HCT116 (cell line): Measurements from ENCODE around the gene C4orf50. TPM values are rescaled to one million over a fixed set of nuclear protein-coding genes. Genes with fewer than 3 reads are reported as not detected.

ENCODE experiments used
- ATAC-seq: fragments of 200-7000 bp; cut with Tn5 transposase; 2 replicates; pipeline ENCODE4 v1.9.1; 2020; ENCODE audit warnings: mild to moderate bottlenecking, moderate library complexity
- BruUV-seq: library from RNA; stranded (reverse); fragments of 400-500 nt; replicated peaks from 2 replicates; lab custom pipeline; 2021; lab: Mats Ljungman, UMichigan
- CTCF ChIA-PET: fragments of 300-600 bp; sonication (Branson Sonifier 250); formaldehyde crosslinking; loops from one replicate; lab custom pipeline; 2021; ENCODE audit warnings: antibody characterized with exemption; lab: Charles Lee
- POLR2A ChIA-PET: fragments of 300-600, 350-600 bp; sonication (Branson Sonifier 250); formaldehyde crosslinking; loops from one replicate; lab custom pipeline; 2021; ENCODE audit warnings: antibody characterized with exemption; lab: Charles Lee
- RAD21 ChIA-PET, 2 experiments: fragments of 300-600 bp; sonication (Branson Sonifier 250); formaldehyde crosslinking; loops; one replicate each; lab custom pipeline; 2023; ENCODE audit warnings: low total read pairs in 2 of 2; ENCODE audit not compliant: uncharacterized antibody in 2 of 2, unreplicated experiment in 2 of 2, low non-redundant PET in 1 of 2; lab: Charles Lee
- DNase-seq: peaks from one replicate; pipeline ENCODE4 v3.0.0-alpha.2; 2010; ENCODE audit warnings: low read depth, low spot score
- H2AFZ ChIP-seq: fragments of 200-600 bp; shearing (Covaris generic), sonication (generic); 2 replicates; pipeline ENCODE4 v1.6.1; 2017; ENCODE audit warnings: low read depth, mixed run types, mixed read lengths, antibody characterized with exemption, low read length; ENCODE audit not compliant: poor library complexity, severe bottlenecking
- H3K27ac ChIP-seq: 2 replicates; pipeline ENCODE4 v1.5.1; 2012; ENCODE audit warnings: low read depth, low read length
- H3K27me3 ChIP-seq: fragments of 200-600 bp; sonication (generic); 2 replicates; pipeline ENCODE4 v1.6.1; 2016; ENCODE audit warnings: mixed run types, low read length, mixed read lengths; ENCODE audit not compliant: insufficient read depth
- H3K36me3 ChIP-seq, 2 experiments: fragments of 200-500 bp in 1 of 2; fragments of 200-600 bp in 1 of 2; sonication (Bioruptor generic) in 1 of 2; sonication (generic) in 1 of 2; 2 replicates each; pipeline versions ENCODE4 v1.5.1 to v1.6.1; 2014 to 2016; ENCODE audit warnings: low read length in 2 of 2, inconsistent platforms in 1 of 2, mixed read lengths in 1 of 2, mixed run types in 1 of 2; ENCODE audit not compliant: insufficient read depth in 2 of 2, control insufficient read depth in 1 of 2
- H3K4me1 ChIP-seq, 2 experiments: fragments of 200-600 bp in 1 of 2; sonication (generic) in 1 of 2; 2 replicates each; pipeline versions ENCODE4 v1.5.1 to v1.6.1; 2012 to 2017; ENCODE audit warnings: low read length in 2 of 2, inconsistent platforms in 1 of 2, mild to moderate bottlenecking in 1 of 2, mixed read lengths in 1 of 2, mixed run types in 1 of 2, moderate library complexity in 1 of 2; ENCODE audit not compliant: insufficient read depth in 2 of 2, control insufficient read depth in 1 of 2
- H3K4me2 ChIP-seq: fragments of 200-600 bp; sonication (generic); 2 replicates; pipeline ENCODE4 v1.6.1; 2017; ENCODE audit warnings: mixed run types, low read length, mixed read lengths
- H3K4me3 ChIP-seq, 2 experiments: fragments of 200-600 bp in 1 of 2; sonication (generic) in 1 of 2; replicated peaks in 1 of 2; 2 replicates each; pipeline ENCODE4 v1.5.1; 2011 to 2016; ENCODE audit warnings: low read length in 2 of 2, control low read depth in 1 of 2, low read depth in 1 of 2, mild to moderate bottlenecking in 1 of 2, mixed read lengths in 1 of 2, mixed run types in 1 of 2
- H3K79me2 ChIP-seq: fragments of 200-600 bp; sonication (generic); 2 replicates; pipeline ENCODE4 v1.6.1; 2017; ENCODE audit warnings: mild to moderate bottlenecking, mixed run types, low read length, moderate library complexity, mixed read lengths; ENCODE audit not compliant: insufficient read depth
- H3K9ac ChIP-seq: fragments of 200-600 bp; sonication (generic); 2 replicates; pipeline ENCODE4 v1.6.1; 2016; ENCODE audit warnings: low read length, mixed read lengths
- H3K9me2 ChIP-seq: fragments of 200-600 bp; sonication (generic), shearing (Covaris generic); 2 replicates; pipeline ENCODE4 v1.6.1; 2017; ENCODE audit warnings: mixed run types, mild to moderate bottlenecking, moderate library complexity; ENCODE audit not compliant: insufficient read depth
- H3K9me3 ChIP-seq, 2 experiments: fragments of 200-500 bp in 1 of 2; fragments of 200-600 bp in 1 of 2; sonication (Bioruptor generic) in 1 of 2; sonication (generic) in 1 of 2; 2 replicates each; pipeline ENCODE4 v1.6.1; 2014 to 2017; ENCODE audit warnings: low read length in 2 of 2, mixed read lengths in 2 of 2, inconsistent platforms in 1 of 2, low read depth in 1 of 2, mild to moderate bottlenecking in 1 of 2, mixed run types in 1 of 2, moderate library complexity in 1 of 2; ENCODE audit not compliant: control insufficient read depth in 1 of 2, insufficient read depth in 1 of 2
- H4K20me1 ChIP-seq: fragments of 200-600 bp; sonication (generic), shearing (Covaris generic); 2 replicates; pipeline ENCODE4 v1.6.1; 2017; ENCODE audit warnings: mixed run types, mild to moderate bottlenecking, moderate library complexity; ENCODE audit not compliant: insufficient read depth
- CBX3 ChIP-seq: IDR thresholded peaks from 2 replicates; pipeline ENCODE4 v1.6.1; 2012; ENCODE audit warnings: low read depth
- CEBPB ChIP-seq: IDR thresholded peaks from 2 replicates; pipeline ENCODE4 v1.6.1; 2012; ENCODE audit warnings: low read depth
- EGR1 ChIP-seq: IDR thresholded peaks from 2 replicates; pipeline ENCODE4 v1.6.1; 2012; ENCODE audit warnings: low read depth
- ELF1 ChIP-seq: IDR thresholded peaks from 2 replicates; pipeline ENCODE4 v1.6.1; 2012; ENCODE audit warnings: low read depth, borderline replicate concordance
- EZH2 ChIP-seq: fragments of 200-600 bp; sonication (generic); IDR thresholded peaks from 2 replicates; pipeline ENCODE4 v1.6.1; 2017; ENCODE audit warnings: antibody characterized with exemption, mixed run types
- POLR2A ChIP-seq: IDR thresholded peaks from 2 replicates; pipeline ENCODE4 v1.7.0; 2011; ENCODE audit warnings: borderline replicate concordance; ENCODE audit not compliant: insufficient read depth, insufficient read length; ENCODE audit errors: extremely low read depth
- POLR2AphosphoS5 ChIP-seq: IDR thresholded peaks from 2 replicates; pipeline ENCODE4 v1.6.1; 2011; ENCODE audit warnings: mild to moderate bottlenecking, low read depth, low read length, moderate library complexity
- SIN3A ChIP-seq: IDR thresholded peaks from 2 replicates; pipeline ENCODE4 v1.6.1; 2012; ENCODE audit warnings: low read depth
- SP1 ChIP-seq: IDR thresholded peaks from 2 replicates; pipeline ENCODE4 v1.6.1; 2012; ENCODE audit warnings: low read depth
- ZFX ChIP-seq: fragments of 450-650 bp; IDR thresholded peaks from 2 replicates; pipeline ENCODE4 v1.6.1; 2017
- intact Hi-C: fragments of 100-400 bp; cut with micrococcal nuclease; formaldehyde crosslinking; loops from 2 replicates; pipeline ENCODE4 v1.10.0; 2022
- total RNA-seq: library from RNA; stranded (reverse); gene quantifications from one replicate; pipeline ENCODE4 v1.2.1, GENCODE V29; 2021; ENCODE audit not compliant: unreplicated experiment
- TF ChIP-seq, protein P1 (sequence below), 3 experiments: fragments of 200-600 bp in 1 of 3; sonication (generic) in 1 of 3; IDR thresholded peaks in 2 of 3; conservative IDR thresholded peaks in 1 of 3; 2 replicates each; pipeline ENCODE4 v1.5.1; 2012 to 2017; ENCODE audit warnings: low read depth in 2 of 3, low read length in 2 of 3, antibody characterized with exemption in 1 of 3, borderline replicate concordance in 1 of 3, control low read depth in 1 of 3, mild to moderate bottlenecking in 1 of 3, mixed read lengths in 1 of 3, mixed run types in 1 of 3, moderate library complexity in 1 of 3; ENCODE audit not compliant: insufficient read depth in 1 of 3
- TF ChIP-seq, protein P2 (sequence below): IDR thresholded peaks from 2 replicates; pipeline ENCODE4 v1.6.1; 2012
- TF ChIP-seq, protein P3 (sequence below): IDR thresholded peaks from 2 replicates; pipeline ENCODE4 v1.6.1; 2012; ENCODE audit warnings: low read depth
- TF ChIP-seq, protein P4 (sequence below): IDR thresholded peaks from 2 replicates; pipeline ENCODE4 v1.6.1; 2011; ENCODE audit warnings: mild to moderate bottlenecking, low read length, moderate library complexity; ENCODE audit not compliant: insufficient replicate concordance; ENCODE audit errors: extremely low read depth

C4orf50 gene
- total RNA-seq, 1 experiment from 2014 or later, result not detected

DNA sequence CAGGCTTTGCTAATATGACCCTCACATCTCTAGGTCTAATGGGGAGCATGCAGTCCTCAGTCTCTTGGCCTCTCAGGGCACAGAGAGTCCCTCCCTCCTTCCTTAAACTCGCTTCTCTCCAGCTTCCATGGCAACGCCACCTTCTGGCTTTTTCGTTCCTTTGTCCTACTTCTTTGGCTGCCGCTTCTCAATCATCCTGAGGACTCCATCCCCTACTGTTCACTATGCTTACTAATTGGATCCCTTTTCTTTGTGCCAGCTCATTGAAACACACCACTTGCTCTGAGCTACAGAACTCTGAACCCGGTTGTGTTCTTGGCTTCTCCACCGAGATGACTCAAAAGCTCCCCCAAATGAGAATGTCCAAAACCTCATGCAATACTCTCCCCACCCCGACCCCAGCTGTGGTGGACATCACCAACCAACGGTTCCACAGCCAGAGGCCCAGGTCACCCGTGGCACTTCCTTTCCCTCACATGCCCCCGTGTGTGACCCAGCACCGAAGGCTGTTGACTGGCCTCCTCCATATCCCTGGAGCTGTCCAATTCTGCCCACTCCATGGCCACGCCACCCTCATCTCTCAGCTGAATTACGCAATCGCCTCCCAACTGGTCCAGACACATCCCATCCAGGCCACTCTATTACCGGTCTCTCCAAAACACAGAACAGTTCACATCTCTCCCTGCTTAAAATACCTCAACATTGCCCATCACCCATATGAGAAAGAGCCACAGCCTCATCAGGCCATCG, 160.0 kb downstream of the C4orf50 start:
- ChIA-PET RAD21 (no interaction called here), CTCF (no interaction called here), POLR2A (no interaction called here)
- no TSS peak for BruUV-seq
- no peak overlapping the region for H3K4me2 ChIP-seq
- H3K4me3 ChIP-seq, result no peak overlapping the region
- TF ChIP-seq POLR2A (no peak), SIN3A (no peak), ELF1 (no peak), POLR2AphosphoS5 (no peak), CEBPB (no peak), SP1 (no peak), EZH2 (no peak), EGR1 (no peak), ZFX (no peak), CBX3 (no peak)
- TF ChIP-seq, protein P1, sequence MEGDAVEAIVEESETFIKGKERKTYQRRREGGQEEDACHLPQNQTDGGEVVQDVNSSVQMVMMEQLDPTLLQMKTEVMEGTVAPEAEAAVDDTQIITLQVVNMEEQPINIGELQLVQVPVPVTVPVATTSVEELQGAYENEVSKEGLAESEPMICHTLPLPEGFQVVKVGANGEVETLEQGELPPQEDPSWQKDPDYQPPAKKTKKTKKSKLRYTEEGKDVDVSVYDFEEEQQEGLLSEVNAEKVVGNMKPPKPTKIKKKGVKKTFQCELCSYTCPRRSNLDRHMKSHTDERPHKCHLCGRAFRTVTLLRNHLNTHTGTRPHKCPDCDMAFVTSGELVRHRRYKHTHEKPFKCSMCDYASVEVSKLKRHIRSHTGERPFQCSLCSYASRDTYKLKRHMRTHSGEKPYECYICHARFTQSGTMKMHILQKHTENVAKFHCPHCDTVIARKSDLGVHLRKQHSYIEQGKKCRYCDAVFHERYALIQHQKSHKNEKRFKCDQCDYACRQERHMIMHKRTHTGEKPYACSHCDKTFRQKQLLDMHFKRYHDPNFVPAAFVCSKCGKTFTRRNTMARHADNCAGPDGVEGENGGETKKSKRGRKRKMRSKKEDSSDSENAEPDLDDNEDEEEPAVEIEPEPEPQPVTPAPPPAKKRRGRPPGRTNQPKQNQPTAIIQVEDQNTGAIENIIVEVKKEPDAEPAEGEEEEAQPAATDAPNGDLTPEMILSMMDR (IDR thresholded peaks at IDR 0.05 in 2 of 3, conservative IDR thresholded peaks at IDR 0.05 in 1 of 3; ENCODE audit: borderline replicate concordance in 1 of 3, insufficient read depth in 1 of 3, low read depth in 2 of 3, low read length in 2 of 3), result no peak
- TF ChIP-seq, protein P2, sequence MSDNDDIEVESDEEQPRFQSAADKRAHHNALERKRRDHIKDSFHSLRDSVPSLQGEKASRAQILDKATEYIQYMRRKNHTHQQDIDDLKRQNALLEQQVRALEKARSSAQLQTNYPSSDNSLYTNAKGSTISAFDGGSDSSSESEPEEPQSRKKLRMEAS, result no peak
- TF ChIP-seq, protein P3, sequence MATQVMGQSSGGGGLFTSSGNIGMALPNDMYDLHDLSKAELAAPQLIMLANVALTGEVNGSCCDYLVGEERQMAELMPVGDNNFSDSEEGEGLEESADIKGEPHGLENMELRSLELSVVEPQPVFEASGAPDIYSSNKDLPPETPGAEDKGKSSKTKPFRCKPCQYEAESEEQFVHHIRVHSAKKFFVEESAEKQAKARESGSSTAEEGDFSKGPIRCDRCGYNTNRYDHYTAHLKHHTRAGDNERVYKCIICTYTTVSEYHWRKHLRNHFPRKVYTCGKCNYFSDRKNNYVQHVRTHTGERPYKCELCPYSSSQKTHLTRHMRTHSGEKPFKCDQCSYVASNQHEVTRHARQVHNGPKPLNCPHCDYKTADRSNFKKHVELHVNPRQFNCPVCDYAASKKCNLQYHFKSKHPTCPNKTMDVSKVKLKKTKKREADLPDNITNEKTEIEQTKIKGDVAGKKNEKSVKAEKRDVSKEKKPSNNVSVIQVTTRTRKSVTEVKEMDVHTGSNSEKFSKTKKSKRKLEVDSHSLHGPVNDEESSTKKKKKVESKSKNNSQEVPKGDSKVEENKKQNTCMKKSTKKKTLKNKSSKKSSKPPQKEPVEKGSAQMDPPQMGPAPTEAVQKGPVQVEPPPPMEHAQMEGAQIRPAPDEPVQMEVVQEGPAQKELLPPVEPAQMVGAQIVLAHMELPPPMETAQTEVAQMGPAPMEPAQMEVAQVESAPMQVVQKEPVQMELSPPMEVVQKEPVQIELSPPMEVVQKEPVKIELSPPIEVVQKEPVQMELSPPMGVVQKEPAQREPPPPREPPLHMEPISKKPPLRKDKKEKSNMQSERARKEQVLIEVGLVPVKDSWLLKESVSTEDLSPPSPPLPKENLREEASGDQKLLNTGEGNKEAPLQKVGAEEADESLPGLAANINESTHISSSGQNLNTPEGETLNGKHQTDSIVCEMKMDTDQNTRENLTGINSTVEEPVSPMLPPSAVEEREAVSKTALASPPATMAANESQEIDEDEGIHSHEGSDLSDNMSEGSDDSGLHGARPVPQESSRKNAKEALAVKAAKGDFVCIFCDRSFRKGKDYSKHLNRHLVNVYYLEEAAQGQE, result no peak
- TF ChIP-seq, protein P4, sequence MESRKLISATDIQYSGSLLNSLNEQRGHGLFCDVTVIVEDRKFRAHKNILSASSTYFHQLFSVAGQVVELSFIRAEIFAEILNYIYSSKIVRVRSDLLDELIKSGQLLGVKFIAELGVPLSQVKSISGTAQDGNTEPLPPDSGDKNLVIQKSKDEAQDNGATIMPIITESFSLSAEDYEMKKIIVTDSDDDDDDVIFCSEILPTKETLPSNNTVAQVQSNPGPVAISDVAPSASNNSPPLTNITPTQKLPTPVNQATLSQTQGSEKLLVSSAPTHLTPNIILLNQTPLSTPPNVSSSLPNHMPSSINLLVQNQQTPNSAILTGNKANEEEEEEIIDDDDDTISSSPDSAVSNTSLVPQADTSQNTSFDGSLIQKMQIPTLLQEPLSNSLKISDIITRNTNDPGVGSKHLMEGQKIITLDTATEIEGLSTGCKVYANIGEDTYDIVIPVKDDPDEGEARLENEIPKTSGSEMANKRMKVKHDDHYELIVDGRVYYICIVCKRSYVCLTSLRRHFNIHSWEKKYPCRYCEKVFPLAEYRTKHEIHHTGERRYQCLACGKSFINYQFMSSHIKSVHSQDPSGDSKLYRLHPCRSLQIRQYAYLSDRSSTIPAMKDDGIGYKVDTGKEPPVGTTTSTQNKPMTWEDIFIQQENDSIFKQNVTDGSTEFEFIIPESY, result no peak
- no peaks in the 10 kb centered on the region for H4K20me1 ChIP-seq
- no peaks in the 10 kb centered on the region for H3K9me3 ChIP-seq
- H3K36me3 ChIP-seq, result no peaks in the 10 kb centered on the region
- no peak for ATAC-seq
- peaks cover 49% of the 10 kb centered on the region for H3K27me3 ChIP-seq
- no peaks in the 10 kb centered on the region for H3K9me2 ChIP-seq
- no peaks in the 10 kb centered on the region for H3K79me2 ChIP-seq
- H3K4me1 ChIP-seq, result peaks cover 1 to 2% of the 10 kb centered on the region in 2 experiments; a peak in 3 of 4 replicates
- no peak overlapping the region for H3K27ac ChIP-seq
- no peak for DNase-seq
- H2AFZ ChIP-seq, result no peak overlapping the region
- no peak overlapping the region for H3K9ac ChIP-seq
- intact Hi-C loops, result no loop called here
